Measurements from ENCODE around the gene TXNDC16.

- TF ChIP-seq CTCF (IDR thresholded peaks at IDR 0.05) (no peak), ZFX (IDR thresholded peaks at IDR 0.05; ENCODE audit: borderline replicate concordance) (no peak)
Measured at GRCh38 chr14:52545584-52546317, 6.6 kb downstream of the TXNDC16 start.
